H9 (cell line): ENCODE results near the gene ZNF280A. TPM values are rescaled to one million over a fixed set of nuclear protein-coding genes. Genes with fewer than 3 reads are reported as not detected.

Experiments used
- DNase-seq: peaks from one replicate; pipeline ENCODE4 v3.0.0-alpha.2; 2017
- H2AFZ ChIP-seq: one replicate; pipeline ENCODE4 v1.6.1; 2013; ENCODE audit warnings: mild to moderate bottlenecking, low read length, control low read depth, moderate library complexity
- H2AK5ac ChIP-seq: 2 replicates; pipeline ENCODE4 v1.6.1; 2013; ENCODE audit warnings: low read length, control low read depth, mixed read lengths; ENCODE audit not compliant: insufficient read length
- H2BK120ac ChIP-seq: one replicate; pipeline ENCODE4 v1.6.1; 2013; ENCODE audit warnings: low read depth, mild to moderate bottlenecking, low read length, control low read depth, inconsistent platforms; ENCODE audit not compliant: poor library complexity, severe bottlenecking
- H2BK12ac ChIP-seq: 2 replicates; pipeline ENCODE4 v1.6.1; 2013; ENCODE audit warnings: low read length, control low read depth, mixed read lengths, low read depth; ENCODE audit not compliant: insufficient read length
- H2BK15ac ChIP-seq: 2 replicates; pipeline ENCODE4 v1.6.1; 2013; ENCODE audit warnings: low read depth, low read length, control low read depth
- H2BK20ac ChIP-seq: one replicate; pipeline ENCODE4 v1.6.1; 2013; ENCODE audit warnings: low read depth, mild to moderate bottlenecking, low read length, control low read depth, inconsistent platforms; ENCODE audit not compliant: poor library complexity, severe bottlenecking
- H2BK5ac ChIP-seq: 2 replicates; pipeline ENCODE4 v1.6.1; 2013; ENCODE audit warnings: low read length, control low read depth, mixed read lengths; ENCODE audit not compliant: insufficient read length
- H3K14ac ChIP-seq: 2 replicates; pipeline ENCODE4 v1.6.1; 2013; ENCODE audit warnings: low read length, control low read depth; ENCODE audit not compliant: insufficient read depth
- H3K18ac ChIP-seq: 2 replicates; pipeline ENCODE4 v1.6.1; 2013; ENCODE audit warnings: low read depth, mild to moderate bottlenecking, mixed read lengths, low read length, control low read depth; ENCODE audit not compliant: insufficient read length
- H3K23ac ChIP-seq: 2 replicates; pipeline ENCODE4 v1.6.1; 2013; ENCODE audit warnings: low read length, control low read depth, mixed read lengths, low read depth; ENCODE audit not compliant: insufficient read length
- H3K23me2 ChIP-seq: 2 replicates; pipeline ENCODE4 v1.6.1; 2013; ENCODE audit warnings: low read depth, mild to moderate bottlenecking, mixed read lengths, low read length, control low read depth; ENCODE audit not compliant: insufficient read length, poor library complexity, severe bottlenecking
- H3K27ac ChIP-seq: 2 replicates; pipeline ENCODE4 v1.5.1; 2013; ENCODE audit warnings: low read length, control low read depth, mixed read lengths, low read depth; ENCODE audit not compliant: insufficient read length
- H3K27me3 ChIP-seq: 2 replicates; pipeline ENCODE4 v1.6.1; 2013; ENCODE audit warnings: low read length, control low read depth, inconsistent platforms; ENCODE audit not compliant: insufficient read depth
- H3K4ac ChIP-seq: 2 replicates; pipeline ENCODE4 v1.6.1; 2013; ENCODE audit warnings: low read depth, mild to moderate bottlenecking, control low read depth, inconsistent platforms, low read length, moderate library complexity
- H3K4me1 ChIP-seq: 2 replicates; pipeline ENCODE4 v1.6.1; 2013; ENCODE audit warnings: low read length, control low read depth, inconsistent platforms; ENCODE audit not compliant: insufficient read depth
- H3K4me2 ChIP-seq: 2 replicates; pipeline ENCODE4 v1.6.1; 2013; ENCODE audit warnings: low read length, control low read depth, mixed read lengths; ENCODE audit not compliant: insufficient read length, insufficient read depth
- H3K56ac ChIP-seq: 2 replicates; pipeline ENCODE4 v1.6.1; 2013; ENCODE audit warnings: low read depth, mild to moderate bottlenecking, mixed read lengths, low read length, control low read depth; ENCODE audit not compliant: insufficient read length
- H3K79me1 ChIP-seq: 2 replicates; pipeline ENCODE4 v1.6.1; 2013; ENCODE audit warnings: low read depth, mild to moderate bottlenecking, moderate library complexity, low read length, control low read depth, inconsistent platforms; ENCODE audit not compliant: insufficient read depth, poor library complexity, severe bottlenecking
- H3K79me2 ChIP-seq: 2 replicates; pipeline ENCODE4 v1.6.1; 2013; ENCODE audit warnings: low read length, control low read depth, inconsistent platforms; ENCODE audit not compliant: insufficient read depth
- H3K9ac ChIP-seq: 2 replicates; pipeline ENCODE4 v1.6.1; 2013; ENCODE audit warnings: low read length, control low read depth, mixed read lengths; ENCODE audit not compliant: insufficient read length; ENCODE audit errors: extremely low read depth
- H3K9me3 ChIP-seq: one replicate; pipeline ENCODE4 v1.6.1; 2013; ENCODE audit warnings: low read depth, low read length, inconsistent platforms; ENCODE audit not compliant: control insufficient read depth
- H3T11ph ChIP-seq: one replicate; pipeline ENCODE4 v1.6.1; 2013; ENCODE audit warnings: mild to moderate bottlenecking, low read length, control low read depth, inconsistent platforms
- H4K20me1 ChIP-seq: one replicate; pipeline ENCODE4 v1.6.1; 2013; ENCODE audit not compliant: control insufficient read depth, insufficient read length, insufficient read depth
- H4K5ac ChIP-seq: 2 replicates; pipeline ENCODE4 v1.6.1; 2013; ENCODE audit warnings: low read depth, mild to moderate bottlenecking, mixed read lengths, low read length, control low read depth; ENCODE audit not compliant: insufficient read length
- H4K8ac ChIP-seq: replicated peaks from 2 replicates; pipeline ENCODE4 v1.6.1; 2013; ENCODE audit warnings: low read length, control low read depth, mixed read lengths, low read depth; ENCODE audit not compliant: insufficient read length
- H4K91ac ChIP-seq: 2 replicates; pipeline ENCODE4 v1.6.1; 2013; ENCODE audit warnings: low read depth, mild to moderate bottlenecking, moderate library complexity, mixed read lengths, low read length, control low read depth; ENCODE audit not compliant: insufficient read length
- H3K27ac Mint-ChIP-seq, 3 experiments: 2 replicates in 2 of 3; 3 replicates in 1 of 3; pipeline ENCODE4 v1.8.0; 2020 to 2021; ENCODE audit warnings: mixed read lengths in 3 of 3, mild to moderate bottlenecking in 1 of 3, moderate library complexity in 1 of 3
- H3K27me3 Mint-ChIP-seq: 2 replicates; pipeline ENCODE4 v1.8.0; 2021; ENCODE audit warnings: low read depth, mild to moderate bottlenecking, moderate library complexity, mixed read lengths
- H3K36me3 Mint-ChIP-seq, 3 experiments: 2 replicates in 2 of 3; 3 replicates in 1 of 3; pipeline ENCODE4 v1.8.0; 2020 to 2021; ENCODE audit warnings: low read depth in 3 of 3, mixed read lengths in 3 of 3; ENCODE audit not compliant: insufficient read depth in 1 of 3
- H3K4me1 Mint-ChIP-seq, 2 experiments: 2 replicates each; pipeline ENCODE4 v1.8.0; 2020; ENCODE audit warnings: mixed read lengths in 2 of 2
- H3K4me3 Mint-ChIP-seq, 2 experiments: 2 replicates in 1 of 2; 3 replicates in 1 of 2; pipeline ENCODE4 v1.8.0; 2020 to 2021; ENCODE audit warnings: mild to moderate bottlenecking in 2 of 2, mixed read lengths in 2 of 2, moderate library complexity in 1 of 2
- H3K9me3 Mint-ChIP-seq, 2 experiments: 2 replicates in 1 of 2; 3 replicates in 1 of 2; pipeline ENCODE4 v1.8.0; 2020; ENCODE audit warnings: mild to moderate bottlenecking in 2 of 2, mixed read lengths in 2 of 2, moderate library complexity in 1 of 2
- WGBS: extraction: QIAGEN DNeasy Blood & Tissue Kit; methylation state at CpG from one replicate; pipeline ENCODE4 v1.1.7; 2013; ENCODE audit warnings: missing lambda C conversion rate, low lambda C conversion rate, mixed read lengths; ENCODE audit not compliant: insufficient read length; ENCODE audit errors: extremely low coverage; 5-methylcytosine and 5-hydroxymethylcytosine counted together
- total RNA-seq: library from RNA; stranded (reverse); gene quantifications from 2 replicates; pipeline ENCODE4 v1.2.1, GENCODE V29; 2021
- TF ChIP-seq, protein P1 (sequence below): fragments of 200-600 bp; sonication (generic); conservative IDR thresholded peaks from 3 replicates; pipeline ENCODE4 v1.8.0; 2021; ENCODE audit warnings: antibody characterized with exemption, mild to moderate bottlenecking

ZNF280A gene
- total RNA-seq, 1 experiment from 2014 or later, result 0.13 TPM

DNA sequence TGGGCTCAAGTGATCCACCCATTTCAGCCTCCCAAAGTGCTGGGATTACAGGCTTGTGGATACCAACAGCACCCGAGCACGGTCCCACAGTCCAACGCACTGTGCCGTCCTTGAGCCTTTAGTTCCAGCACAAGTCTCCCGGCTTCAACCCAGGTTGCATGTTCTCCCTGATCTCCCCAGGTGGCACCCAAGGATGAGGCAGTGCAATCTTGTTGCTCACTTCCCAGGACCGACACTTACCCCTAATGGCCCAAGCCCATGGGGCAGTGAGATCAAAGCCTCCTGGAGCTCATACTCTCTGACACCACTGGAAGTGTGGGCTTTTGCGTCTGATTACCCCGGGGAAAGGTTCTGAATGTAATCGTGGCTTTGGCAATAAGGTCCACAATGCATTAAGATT lies 35.5 kb upstream of the ZNF280A start:
- no peak overlapping the region for H2BK15ac ChIP-seq
- no peak overlapping the region for H2AFZ ChIP-seq
- H3K23me2 ChIP-seq, result no peaks in the 10 kb centered on the region
- no peaks in the 10 kb centered on the region for H4K20me1 ChIP-seq
- no peak overlapping the region for H2BK120ac ChIP-seq
- H2BK5ac ChIP-seq, result no peak overlapping the region
- no peak overlapping the region for H3K4ac ChIP-seq
- H4K5ac ChIP-seq, result no peak overlapping the region
- no peak for DNase-seq
- no peak overlapping the region for H3T11ph ChIP-seq
- no peak overlapping the region for H2AK5ac ChIP-seq
- Mint-ChIP-seq H3K27ac (no peak overlapping the region), H3K27me3 (peaks cover 84% of the 10 kb centered on the region), H3K36me3 (peaks cover 0 to 7% (median 4%) of the 10 kb centered on the region in 3 experiments; a peak in 4 of 7 replicates), H3K4me1 (no peaks in the 10 kb centered on the region), H3K4me3 (no peak overlapping the region), H3K9me3 (peaks cover 11 to 15% of the 10 kb centered on the region in 2 experiments; a peak in 4 of 5 replicates)
- H4K8ac ChIP-seq, result no peak overlapping the region
- H3K27ac ChIP-seq, result no peak overlapping the region
- H3K14ac ChIP-seq, result no peak overlapping the region
- H3K18ac ChIP-seq, result no peak overlapping the region
- no peak overlapping the region for H3K4me2 ChIP-seq
- no peak overlapping the region for H4K91ac ChIP-seq
- no peak overlapping the region for H2BK12ac ChIP-seq
- H3K27me3 ChIP-seq, result peaks cover 14% of the 10 kb centered on the region; the same call in 1 of the 2 replicates
- H3K23ac ChIP-seq, result no peak overlapping the region
- H3K79me2 ChIP-seq, result no peaks in the 10 kb centered on the region
- no peaks in the 10 kb centered on the region for H3K4me1 ChIP-seq
- H3K56ac ChIP-seq, result no peak overlapping the region
- H3K9me3 ChIP-seq, result no peaks in the 10 kb centered on the region
- no CpG with 5 or more reads among the region's 9 CpGs for WGBS
- no peak overlapping the region for H2BK20ac ChIP-seq
- TF ChIP-seq, protein P1, sequence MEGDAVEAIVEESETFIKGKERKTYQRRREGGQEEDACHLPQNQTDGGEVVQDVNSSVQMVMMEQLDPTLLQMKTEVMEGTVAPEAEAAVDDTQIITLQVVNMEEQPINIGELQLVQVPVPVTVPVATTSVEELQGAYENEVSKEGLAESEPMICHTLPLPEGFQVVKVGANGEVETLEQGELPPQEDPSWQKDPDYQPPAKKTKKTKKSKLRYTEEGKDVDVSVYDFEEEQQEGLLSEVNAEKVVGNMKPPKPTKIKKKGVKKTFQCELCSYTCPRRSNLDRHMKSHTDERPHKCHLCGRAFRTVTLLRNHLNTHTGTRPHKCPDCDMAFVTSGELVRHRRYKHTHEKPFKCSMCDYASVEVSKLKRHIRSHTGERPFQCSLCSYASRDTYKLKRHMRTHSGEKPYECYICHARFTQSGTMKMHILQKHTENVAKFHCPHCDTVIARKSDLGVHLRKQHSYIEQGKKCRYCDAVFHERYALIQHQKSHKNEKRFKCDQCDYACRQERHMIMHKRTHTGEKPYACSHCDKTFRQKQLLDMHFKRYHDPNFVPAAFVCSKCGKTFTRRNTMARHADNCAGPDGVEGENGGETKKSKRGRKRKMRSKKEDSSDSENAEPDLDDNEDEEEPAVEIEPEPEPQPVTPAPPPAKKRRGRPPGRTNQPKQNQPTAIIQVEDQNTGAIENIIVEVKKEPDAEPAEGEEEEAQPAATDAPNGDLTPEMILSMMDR, result no peak
- no peaks in the 10 kb centered on the region for H3K79me1 ChIP-seq
- H3K9ac ChIP-seq, result no peak overlapping the region
